ENCODE data around the gene CABCOCO1.

DNA sequence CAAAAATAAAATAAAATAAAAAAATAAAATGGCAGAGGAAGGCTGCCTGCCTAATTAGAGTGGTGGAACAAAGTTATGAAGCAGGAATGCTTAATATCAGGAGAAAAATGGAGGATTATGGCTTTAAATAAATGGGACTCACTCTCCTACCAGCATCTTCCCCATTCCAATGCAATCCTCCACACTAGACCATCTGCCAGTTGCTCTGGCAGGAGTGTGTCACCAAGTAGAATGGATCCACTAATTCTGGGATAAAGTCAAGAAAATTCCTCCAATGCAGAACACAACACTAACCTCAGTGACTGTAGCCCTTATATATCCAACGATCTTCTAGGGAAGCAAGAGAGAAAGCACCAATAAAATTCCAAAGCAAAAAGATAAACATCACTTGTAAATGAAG is 126.3 kb downstream of the CABCOCO1 start:
- TF ChIP-seq GATA2 (IDR thresholded peaks at IDR 0.05; ENCODE audit: low read depth, low read length), result no peak
- no peak for TF ChIP-seq GATA3 (IDR thresholded peaks at IDR 0.05; ENCODE audit: low read depth, low read length)

Data from SH-SY5Y (cell line).